ENCODE data around the gene SLC38A3. TPM values are rescaled to one million over a fixed set of nuclear protein-coding genes. Genes with fewer than 3 reads are reported as not detected.

Gene SLC38A3
- total and polyA plus RNA-seq, 12 donors = 0.05 to 48.8 (median 0.28) TPM; not detected in 2

DNA sequence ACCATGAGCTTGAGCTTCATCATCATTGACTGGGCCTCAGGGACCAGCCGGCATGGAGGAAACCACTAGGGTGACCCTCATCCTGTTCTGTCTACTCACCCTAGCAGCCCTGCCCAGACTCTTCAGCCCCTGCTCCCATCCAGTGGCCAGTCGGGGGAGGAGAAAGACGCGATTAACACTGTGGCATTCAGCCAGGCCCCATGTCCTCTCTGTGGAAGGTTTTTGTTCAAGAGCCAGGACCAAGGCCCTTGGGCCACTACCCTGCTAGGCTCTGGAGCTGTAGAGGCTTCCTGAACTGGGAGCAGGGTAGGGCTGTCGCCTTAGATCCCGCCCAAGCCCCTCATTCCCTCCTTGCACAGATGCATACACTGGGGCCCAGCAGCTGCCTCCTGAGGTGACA is 15.0 kb downstream of the SLC38A3 start:
- WGBS, 4 donors = 74 to 84% (median 80%) methylated on average over 3 to 6 of the region's 6 CpGs
- Histone ChIP-seq H3K4me3 (no peak overlapping the region), H3K4me1 (replicated peaks in 1 of 2) (no peaks in the 10 kb centered on the region), H3K9me3 (replicated peaks in 1 of 3) (no peaks in the 10 kb centered on the region), H3K36me3 (replicated peaks in 1 of 2) (no peaks in the 10 kb centered on the region), H3K27ac (no peak overlapping the region), H3K27me3 (no peaks in the 10 kb centered on the region)
- intact Hi-C loops (cut with DNase I) = no loop called here
- no peak for DNase-seq
- TF ChIP-seq POLR2A (IDR thresholded peaks at IDR 0.05) = no peak
- TF ChIP-seq, protein P1, sequence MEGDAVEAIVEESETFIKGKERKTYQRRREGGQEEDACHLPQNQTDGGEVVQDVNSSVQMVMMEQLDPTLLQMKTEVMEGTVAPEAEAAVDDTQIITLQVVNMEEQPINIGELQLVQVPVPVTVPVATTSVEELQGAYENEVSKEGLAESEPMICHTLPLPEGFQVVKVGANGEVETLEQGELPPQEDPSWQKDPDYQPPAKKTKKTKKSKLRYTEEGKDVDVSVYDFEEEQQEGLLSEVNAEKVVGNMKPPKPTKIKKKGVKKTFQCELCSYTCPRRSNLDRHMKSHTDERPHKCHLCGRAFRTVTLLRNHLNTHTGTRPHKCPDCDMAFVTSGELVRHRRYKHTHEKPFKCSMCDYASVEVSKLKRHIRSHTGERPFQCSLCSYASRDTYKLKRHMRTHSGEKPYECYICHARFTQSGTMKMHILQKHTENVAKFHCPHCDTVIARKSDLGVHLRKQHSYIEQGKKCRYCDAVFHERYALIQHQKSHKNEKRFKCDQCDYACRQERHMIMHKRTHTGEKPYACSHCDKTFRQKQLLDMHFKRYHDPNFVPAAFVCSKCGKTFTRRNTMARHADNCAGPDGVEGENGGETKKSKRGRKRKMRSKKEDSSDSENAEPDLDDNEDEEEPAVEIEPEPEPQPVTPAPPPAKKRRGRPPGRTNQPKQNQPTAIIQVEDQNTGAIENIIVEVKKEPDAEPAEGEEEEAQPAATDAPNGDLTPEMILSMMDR (IDR thresholded peaks at IDR 0.05) = no peak

GRCh38 chr3:50221051-50221410 is 16.0 kb downstream of the SLC38A3 start:
- WGBS, 4 donors = 75 to 89% (median 83%) methylated on average over 1 to 4 of the region's 4 CpGs

DNA sequence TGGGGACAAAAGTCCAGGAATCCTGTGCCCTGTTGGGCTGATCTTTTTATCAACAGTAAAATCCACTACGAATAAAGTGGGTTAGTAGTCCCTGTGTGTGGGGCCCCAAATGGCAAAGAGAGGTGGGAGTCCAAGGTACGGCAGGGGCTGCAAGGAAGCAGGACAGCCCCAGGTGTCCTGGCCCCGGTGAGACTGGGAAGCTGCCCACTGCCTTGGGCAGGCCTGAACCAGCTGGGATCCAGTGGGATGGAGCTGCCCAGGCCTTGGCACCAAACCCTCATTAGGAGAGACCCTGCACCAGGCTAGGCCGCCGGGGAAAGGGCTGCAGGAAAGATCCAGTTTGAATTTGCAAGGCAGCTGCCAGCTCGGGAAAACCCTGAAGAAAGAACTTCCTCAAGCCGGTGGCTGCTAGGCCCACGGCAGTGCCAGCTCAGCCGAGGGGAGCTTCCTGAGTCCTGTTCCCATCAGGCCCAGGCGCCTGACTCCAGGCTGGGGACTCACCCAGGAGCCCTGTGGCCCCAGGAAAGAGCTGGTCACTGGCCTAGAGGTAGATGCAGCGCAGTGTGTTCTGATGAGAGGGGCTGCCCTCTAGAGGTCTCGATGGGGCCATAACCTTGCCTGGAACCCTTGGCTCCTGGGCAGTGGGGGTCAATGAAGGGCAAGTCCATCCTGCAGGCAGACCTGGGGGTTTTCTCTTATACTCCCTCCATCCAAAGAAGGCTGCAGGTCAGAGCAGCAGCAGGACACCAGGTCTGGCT is 16.5 kb downstream of the SLC38A3 start:
- TF ChIP-seq, protein P1 (IDR thresholded peaks at IDR 0.05) = no peak
- TF ChIP-seq POLR2A (IDR thresholded peaks at IDR 0.05) = no peak
- WGBS, 4 donors = 69 to 88% (median 73%) methylated on average over 4 to 12 of the region's 12 CpGs
- H3K9me3 ChIP-seq (replicated peaks in 1 of 3) = no peaks in the 10 kb centered on the region
- intact Hi-C loops (cut with DNase I) = no loop called here
- H3K36me3 ChIP-seq (replicated peaks in 1 of 2) = no peaks in the 10 kb centered on the region
- DNase-seq = no peak
- no peak overlapping the region for H3K4me3 ChIP-seq
- H3K27ac ChIP-seq = no peak overlapping the region
- no peaks in the 10 kb centered on the region for H3K27me3 ChIP-seq
- peaks cover 0 to 4% of the 10 kb centered on the region in 2 donors for H3K4me1 ChIP-seq (replicated peaks in 1 of 2)

More at GRCh38 chr3:50221051-50221410, 16.0 kb downstream of the SLC38A3 start:
- TF ChIP-seq, protein P1 (IDR thresholded peaks at IDR 0.05) = no peak
- TF ChIP-seq POLR2A (IDR thresholded peaks at IDR 0.05) = no peak
- no peaks in the 10 kb centered on the region for H3K9me3 ChIP-seq (replicated peaks in 1 of 3)
- no peak for DNase-seq
- no peaks in the 10 kb centered on the region for H3K36me3 ChIP-seq (replicated peaks in 1 of 2)
- no peak overlapping the region for H3K4me3 ChIP-seq
- no peaks in the 10 kb centered on the region for H3K27me3 ChIP-seq
- H3K4me1 ChIP-seq (replicated peaks in 1 of 2) = peaks cover 0 to under 1% of the 10 kb centered on the region in 2 donors
- H3K27ac ChIP-seq = no peak overlapping the region
- intact Hi-C loops (cut with DNase I) = no loop called here

DNA sequence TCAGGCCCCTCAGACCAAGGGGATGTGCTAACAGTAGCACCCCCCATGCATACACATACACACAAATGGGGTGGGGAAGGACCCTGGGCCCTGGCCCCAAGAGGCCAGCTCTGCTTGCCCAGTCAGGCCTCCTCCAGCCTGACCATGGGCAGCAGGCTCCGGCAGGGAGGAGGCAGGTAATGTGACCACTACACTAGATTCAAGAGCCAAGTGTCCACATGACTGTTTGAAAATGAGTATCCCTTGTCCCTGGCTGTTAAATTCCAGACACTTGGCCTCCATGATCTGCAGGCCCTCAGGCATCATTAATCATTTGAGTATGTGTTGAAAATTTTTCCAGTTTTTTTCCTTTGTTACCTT is 17.1 kb downstream of the SLC38A3 start:
- no peaks in the 10 kb centered on the region for H3K36me3 ChIP-seq (replicated peaks in 1 of 2)
- H3K27ac ChIP-seq = no peak overlapping the region
- H3K4me1 ChIP-seq (replicated peaks in 1 of 2) = peaks cover 0 to 9% of the 10 kb centered on the region in 2 donors
- 60 to 100% (median 70%) methylated on average over 1 of the region's 1 CpG for WGBS, 4 donors
- intact Hi-C loops (cut with DNase I) = no loop called here
- H3K4me3 ChIP-seq = no peak overlapping the region
- no peak for DNase-seq
- no peaks in the 10 kb centered on the region for H3K27me3 ChIP-seq
- TF ChIP-seq POLR2A (IDR thresholded peaks at IDR 0.05) = no peak
- TF ChIP-seq, protein P1 (IDR thresholded peaks at IDR 0.05) = no peak
- H3K9me3 ChIP-seq (replicated peaks in 1 of 3) = no peaks in the 10 kb centered on the region
